Endothelial cell of umbilical vein (primary cell): ENCODE results near the gene CRY1. TPM values are rescaled to one million over a fixed set of nuclear protein-coding genes. Genes with fewer than 3 reads are reported as not detected.

Experiments
- Bru-seq: library from RNA; stranded (reverse); fragments of 400-500 nt; gene quantifications from one replicate; lab custom pipeline; 2021; lab: Mats Ljungman, UMichigan
- BruChase-seq, 2 experiments: library from RNA; stranded (reverse); fragments of 400-500 nt; gene quantifications; one replicate each; lab custom pipeline; 2021; lab: Mats Ljungman, UMichigan
- BruUV-seq: library from RNA; stranded (reverse); fragments of 400-500 nt; replicated peaks from 2 replicates; lab custom pipeline; 2021; lab: Mats Ljungman, UMichigan
- CTCF ChIA-PET: fragments of 300-600, 350-600 bp; sonication (Branson Sonifier 250); formaldehyde crosslinking; loops from one replicate; lab custom pipeline; 2021; ENCODE audit warnings: antibody characterized with exemption, inconsistent platforms; lab: Charles Lee
- POLR2A ChIA-PET: fragments of 300-600, 350-600 bp; sonication (Branson Sonifier 250); formaldehyde crosslinking; loops from one replicate; lab custom pipeline; 2021; ENCODE audit warnings: antibody characterized with exemption, inconsistent platforms; lab: Charles Lee
- DNase-seq: peaks from one replicate; pipeline ENCODE4 v3.0.0-alpha.2; 2011; ENCODE audit warnings: low read depth, low spot score
- FAIRE-seq: peaks from 2 replicates; lab custom pipeline; 2011; peaks lifted over from hg19 to GRCh38; lab: Jason Lieb, UNC
- H2AFZ ChIP-seq: 2 replicates; pipeline ENCODE4 v1.6.0; 2012; ENCODE audit warnings: low read depth, low read length, control low read depth, inconsistent platforms
- H3K27ac ChIP-seq: 2 replicates; pipeline ENCODE4 v1.5.1; 2011; ENCODE audit warnings: low read depth, mild to moderate bottlenecking, control low read depth, low read length, moderate library complexity; ENCODE audit not compliant: insufficient read depth
- H3K27me3 ChIP-seq, 2 experiments: 2 replicates each; pipeline versions ENCODE4 v1.6.0 to v1.6.1; 2011; ENCODE audit warnings: low read length in 2 of 2, mixed read lengths in 1 of 2; ENCODE audit not compliant: control insufficient read depth in 2 of 2, insufficient read depth in 2 of 2
- H3K36me3 ChIP-seq, 2 experiments: 2 replicates in 1 of 2; 3 replicates in 1 of 2; pipeline ENCODE4 v1.5.1; 2011; ENCODE audit warnings: low read length in 2 of 2, mild to moderate bottlenecking in 1 of 2, moderate library complexity in 1 of 2; ENCODE audit not compliant: control insufficient read depth in 2 of 2, insufficient read depth in 2 of 2; ENCODE audit errors: extremely low read depth in 1 of 2
- H3K4me1 ChIP-seq: 3 replicates; pipeline ENCODE4 v1.5.1; 2011; ENCODE audit warnings: mild to moderate bottlenecking, low read length; ENCODE audit not compliant: control insufficient read depth, insufficient read depth; ENCODE audit errors: extremely low read depth
- H3K4me2 ChIP-seq: 2 replicates; pipeline ENCODE4 v1.6.1; 2011; ENCODE audit warnings: low read length, control low read depth, mixed read lengths; ENCODE audit not compliant: insufficient read depth
- H3K4me3 ChIP-seq, 3 experiments: fragments of 200-600 bp in 1 of 3; sonication (generic), shearing (Covaris generic) in 1 of 3; replicated peaks in 1 of 3; 2 replicates each; pipeline ENCODE4 v1.5.1; 2011 to 2016; ENCODE audit warnings: control low read depth in 3 of 3, low read length in 3 of 3, mild to moderate bottlenecking in 2 of 3, inconsistent platforms in 1 of 3, low read depth in 1 of 3, moderate library complexity in 1 of 3; ENCODE audit not compliant: insufficient read depth in 1 of 3
- H3K79me2 ChIP-seq: 2 replicates; pipeline ENCODE4 v1.6.0; 2012; ENCODE audit warnings: low read length, inconsistent platforms; ENCODE audit not compliant: control insufficient read depth, insufficient read depth
- H3K9ac ChIP-seq: replicated peaks from 2 replicates; pipeline ENCODE3; 2011; ENCODE audit warnings: low read length, control low read depth; ENCODE audit not compliant: insufficient read depth; ENCODE audit errors: extremely low read depth
- H3K9me1 ChIP-seq: replicated peaks from 3 replicates; pipeline ENCODE4 v1.6.0; 2011; ENCODE audit warnings: mild to moderate bottlenecking, low read length; ENCODE audit not compliant: control insufficient read depth, insufficient read depth; ENCODE audit errors: extremely low read depth
- H3K9me3 ChIP-seq: replicated peaks from 2 replicates; pipeline ENCODE4 v1.5.1; 2012; ENCODE audit warnings: low read length, inconsistent platforms; ENCODE audit not compliant: control insufficient read depth, insufficient read depth
- H4K20me1 ChIP-seq: replicated peaks from 2 replicates; pipeline ENCODE3; 2011; ENCODE audit warnings: mild to moderate bottlenecking, low read length; ENCODE audit not compliant: control insufficient read depth, insufficient read depth; ENCODE audit errors: extremely low read depth
- EZH2 ChIP-seq: IDR thresholded peaks from 2 replicates; pipeline ENCODE4 v1.6.1; 2012; ENCODE audit warnings: borderline replicate concordance, low read depth, mild to moderate bottlenecking, moderate library complexity, low read length, inconsistent platforms; ENCODE audit not compliant: severe bottlenecking
- FOS ChIP-seq: IDR thresholded peaks from 2 replicates; pipeline ENCODE4 v1.6.1; 2011; ENCODE audit warnings: mild to moderate bottlenecking, low read length, moderate library complexity, borderline replicate concordance; ENCODE audit not compliant: insufficient read depth
- POLR2A ChIP-seq: IDR thresholded peaks from 2 replicates; pipeline ENCODE4 v1.6.1; 2012; ENCODE audit warnings: low read depth, mild to moderate bottlenecking, control low read depth, low read length
- POLR2AphosphoS5 ChIP-seq: IDR thresholded peaks from 2 replicates; pipeline ENCODE4 v1.6.1; 2012; ENCODE audit warnings: low read depth, mild to moderate bottlenecking, control low read depth, low read length, moderate library complexity; ENCODE audit not compliant: insufficient read depth
- dilution Hi-C: fragments of 300-500 bp; cut with MboI; formaldehyde crosslinking; loops from one replicate; pipeline ENCODE4 v1.15.0; 2019; ENCODE audit warnings: low sequenced_read_pairs; ENCODE audit not compliant: extremely low pct_ligation_motif_present
- intact Hi-C: fragments of 100-400 bp; cut with micrococcal nuclease; formaldehyde crosslinking; loops from one replicate; pipeline ENCODE4 v1.10.0; 2022
- long read RNA-seq: library from polyadenylated mRNA; stranded (forward); transcript quantifications from one replicate; pipeline ENCODE4 v2.0.0, GENCODE V29; 2021
- polyA minus RNA-seq, 3 experiments: library from RNA; depleted of rRNA, polyadenylated mRNA; stranded (reverse); fragments of >200 nt; gene quantifications; 1 replicate in 1 of 3; 2 replicates in 2 of 3; pipeline ENCODE4 v1.2.3, GENCODE V29; 2011
- polyA plus RNA-seq, 4 experiments: library from polyadenylated mRNA; depleted of rRNA in 3 of 4; stranded (reverse) in 3 of 4; unstranded in 1 of 4; fragments of >200 nt; gene quantifications; 2 replicates each; pipeline versions ENCODE4 v1.2.1 to v1.2.3, GENCODE V29; 2011 to 2012; ENCODE audit warnings: missing spikeins in 1 of 4
- total RNA-seq: library from RNA; stranded (reverse); gene quantifications from 2 replicates; pipeline ENCODE4 v1.2.3, GENCODE V29; 2021
- TF ChIP-seq, protein P1 (sequence below): IDR thresholded peaks from 2 replicates; pipeline ENCODE4 v1.6.1; 2011; ENCODE audit not compliant: insufficient read depth, insufficient read length
- TF ChIP-seq, protein P2 (sequence below), 2 donors: IDR thresholded peaks; 1 replicate in 1 of 2; 2 replicates in 1 of 2; pipeline ENCODE4 v1.5.1; 2011; ENCODE audit warnings: low read length in 2 of 2, mild to moderate bottlenecking in 2 of 2, moderate library complexity in 2 of 2, control low read depth in 1 of 2, inconsistent platforms in 1 of 2, low read depth in 1 of 2; ENCODE audit not compliant: insufficient read depth in 1 of 2; ENCODE audit errors: extremely low read depth in 1 of 2

The CRY1 gene
- total RNA-seq (21.0 and 24.1 TPM in 2 replicates), polyA plus RNA-seq (11.4 and 14.3 TPM in 2 replicates), polyA minus RNA-seq (8.1 and 11.1 TPM in 2 replicates), Bru-seq, nascent RNA (percentile 76 among the genes with signal in this experiment), BruChase-seq, experiment 1, labeled RNA remaining after a 6-hour chase (percentile 74 among the genes with signal in this experiment), BruChase-seq, experiment 2, labeled RNA remaining after a 2-hour chase (percentile 68 among the genes with signal in this experiment)
- polyA plus RNA-seq (2011; cell fraction: cytosol; rRNA removed), result 8.4 and 9.3 TPM in 2 replicates
- 22.4 and 35.6 TPM in 2 replicates for polyA plus RNA-seq (2011; cell fraction: nucleus; rRNA removed)
- polyA plus RNA-seq (2012), result 16.1 and 18.5 TPM in 2 replicates
- 12.0 TPM for polyA minus RNA-seq (2011; cell fraction: cytosol; rRNA and poly(A)+ RNA removed)
- 32.2 and 47.3 TPM in 2 replicates for polyA minus RNA-seq (2011; cell fraction: nucleus; rRNA and poly(A)+ RNA removed)
- long read RNA-seq, transcript CRY1-201 (13 exons, 3,267 nt), result major isoform, 65 of 81 reads
- long read RNA-seq, partial matches to known transcripts, result 5 of 81 reads
- long read RNA-seq, other reads (novel, unspliced or antisense), result 11 of 81 reads

DNA sequence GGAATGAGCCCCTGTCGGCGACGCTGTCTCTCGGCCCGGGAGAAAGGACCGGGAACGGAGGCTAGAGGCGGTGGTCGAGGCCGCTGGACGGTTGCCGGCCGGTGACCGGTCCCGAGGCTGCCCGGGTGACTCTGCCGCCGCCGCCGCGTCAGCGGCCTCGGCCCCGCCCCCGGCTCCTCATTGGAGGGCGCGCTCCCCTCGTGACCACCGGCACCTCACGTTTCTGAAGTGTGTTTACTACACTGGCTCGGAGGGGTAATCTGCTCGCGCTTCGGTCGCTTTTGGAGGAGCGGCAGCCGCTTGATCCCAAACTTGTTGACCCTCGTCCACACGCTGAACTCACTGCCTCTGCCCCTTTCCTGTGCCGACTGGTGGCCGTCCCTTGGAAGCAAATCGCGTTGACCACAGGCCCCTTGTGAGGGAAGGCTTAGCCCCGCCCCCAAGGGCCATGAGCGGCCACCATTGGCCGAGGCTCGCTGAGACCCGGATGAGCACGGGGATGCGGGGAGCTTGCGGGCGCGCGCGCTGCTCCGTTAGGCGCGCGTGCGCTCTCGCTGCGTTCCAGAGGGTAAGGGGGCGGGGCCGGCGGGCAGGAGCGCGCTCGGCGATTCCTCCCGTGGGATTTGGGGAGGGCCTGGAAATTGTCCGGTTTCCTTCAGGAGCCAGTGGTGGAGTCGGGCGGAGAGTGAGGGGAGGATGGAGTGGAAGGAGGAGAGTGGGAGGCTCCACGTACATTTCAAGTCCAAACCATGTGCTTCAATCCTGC, at the start of gene CRY1:
CRY1 (minus strand) TSS at position 133 of the 766 bp plus-strand sequence. CDS start 588 bp downstream, outside the sequence.
- ChIA-PET POLR2A (interaction anchor here (0.6 to 1.4 kb wide), 4 partner anchors 11 to 665 kb away, joined by 3 to 10 read pairs (median 4); partner anchors contain the start of gene TMEM263), CTCF (interaction anchor here (0.7 to 6.4 kb wide), 4 partner anchors 12 to 138 kb away, joined by 3 to 109 read pairs (median 3); partner anchors contain the start of gene TMEM263)
- intact Hi-C loops, result loop anchor here (2.0 to 10.0 kb wide), 9 partner anchors 319 to 1734 kb away; partner anchors contain the start of genes CKAP4, FICD, POLR3B and PRDM4
- DNase-seq (peak; percentile 98), FAIRE-seq (peak; percentile 97)
- Histone ChIP-seq H4K20me1 (no peaks in the 10 kb centered on the region), H3K9me3 (no peaks in the 10 kb centered on the region), H3K9ac (peak within 1 kb of the TSS; percentile 95), H3K4me3 (peak within 1 kb of the TSS; percentile 56 to 78 (median 71)), H2AFZ (peak within 1 kb of the TSS; percentile 83), H3K27me3 (no peaks in the 10 kb centered on the region), H3K36me3 (no peaks in the 10 kb centered on the region), H3K4me1 (peaks cover 20% of the 10 kb centered on the region), H3K27ac (peak within 1 kb of the TSS; percentile 94), H3K9me1 (no peaks in the 10 kb centered on the region), H3K4me2 (peak within 1 kb of the TSS; percentile 77), H3K79me2 (peaks cover 20% of the 10 kb centered on the region)
- BruUV-seq, result no TSS peak
- TF ChIP-seq, protein P1, sequence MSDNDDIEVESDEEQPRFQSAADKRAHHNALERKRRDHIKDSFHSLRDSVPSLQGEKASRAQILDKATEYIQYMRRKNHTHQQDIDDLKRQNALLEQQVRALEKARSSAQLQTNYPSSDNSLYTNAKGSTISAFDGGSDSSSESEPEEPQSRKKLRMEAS, result peak; percentile 86
- peak; percentile 69 for TF ChIP-seq POLR2A
- TF ChIP-seq, protein P2, sequence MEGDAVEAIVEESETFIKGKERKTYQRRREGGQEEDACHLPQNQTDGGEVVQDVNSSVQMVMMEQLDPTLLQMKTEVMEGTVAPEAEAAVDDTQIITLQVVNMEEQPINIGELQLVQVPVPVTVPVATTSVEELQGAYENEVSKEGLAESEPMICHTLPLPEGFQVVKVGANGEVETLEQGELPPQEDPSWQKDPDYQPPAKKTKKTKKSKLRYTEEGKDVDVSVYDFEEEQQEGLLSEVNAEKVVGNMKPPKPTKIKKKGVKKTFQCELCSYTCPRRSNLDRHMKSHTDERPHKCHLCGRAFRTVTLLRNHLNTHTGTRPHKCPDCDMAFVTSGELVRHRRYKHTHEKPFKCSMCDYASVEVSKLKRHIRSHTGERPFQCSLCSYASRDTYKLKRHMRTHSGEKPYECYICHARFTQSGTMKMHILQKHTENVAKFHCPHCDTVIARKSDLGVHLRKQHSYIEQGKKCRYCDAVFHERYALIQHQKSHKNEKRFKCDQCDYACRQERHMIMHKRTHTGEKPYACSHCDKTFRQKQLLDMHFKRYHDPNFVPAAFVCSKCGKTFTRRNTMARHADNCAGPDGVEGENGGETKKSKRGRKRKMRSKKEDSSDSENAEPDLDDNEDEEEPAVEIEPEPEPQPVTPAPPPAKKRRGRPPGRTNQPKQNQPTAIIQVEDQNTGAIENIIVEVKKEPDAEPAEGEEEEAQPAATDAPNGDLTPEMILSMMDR (IDR thresholded peaks at IDR 0.05; ENCODE audit: extremely low read depth in 1 of 2, insufficient read depth in 1 of 2, low read depth in 1 of 2, low read length in 2 of 2), result no peak
- peak; percentile 79 for TF ChIP-seq POLR2AphosphoS5
- peak; percentile 51 for TF ChIP-seq FOS
- no peak for TF ChIP-seq EZH2
- dilution Hi-C loops, result no loop called here
